K562 (cell line): ENCODE data around the gene TBC1D12. TPM values are rescaled to one million over a fixed set of nuclear protein-coding genes. Genes with fewer than 3 reads are reported as not detected.
A peak's percentile ranks its signal among the peaks of the same experiment; 100 is the strongest.

ENCODE experiments used
- BHLHE40 ChIP-seq: IDR thresholded peaks from 2 replicates; pipeline ENCODE4 v1.6.1; 2011; ENCODE audit warnings: low read length, improper control_type of control experiment
- ETV1 ChIP-seq: fragments of 450-650 bp; conservative IDR thresholded peaks from 2 replicates; pipeline ENCODE4 v1.6.1; 2016; ENCODE audit warnings: missing genetic modification characterization, control low read depth, low read depth, missing compliant biosample characterization
- KDM5B ChIP-seq: fragments of 200-600 bp; sonication (generic); IDR thresholded peaks from 2 replicates; pipeline ENCODE4 v1.6.1; 2012; ENCODE audit warnings: low read depth, mild to moderate bottlenecking, moderate library complexity, low read length, control low read depth, inconsistent platforms; ENCODE audit not compliant: insufficient replicate concordance
- KLF16 ChIP-seq: IDR thresholded peaks from 2 replicates; pipeline ENCODE4 v1.6.1; 2016; ENCODE audit warnings: antibody characterized with exemption
- MBD1 ChIP-seq: fragments of 250-450 bp; sonication (Bioruptor Pico); IDR thresholded peaks from 2 replicates; pipeline ENCODE4 v1.8.0; 2022; ENCODE audit warnings: inconsistent platforms
- POLR2G ChIP-seq: fragments of 200-400 bp; formaldehyde crosslinking; IDR thresholded peaks from 2 replicates; pipeline ENCODE4 v1.6.1; 2017; ENCODE audit warnings: low read depth, mild to moderate bottlenecking, antibody characterized with exemption, low read length, moderate library complexity
- RBM15 ChIP-seq: fragments of 200-400 bp; formaldehyde crosslinking; IDR thresholded peaks from 2 replicates; pipeline ENCODE4 v1.6.1; 2018; ENCODE audit warnings: mild to moderate bottlenecking, low read length, moderate library complexity; ENCODE audit not compliant: insufficient read depth
- RCOR1 ChIP-seq, 2 experiments: IDR thresholded peaks; 2 replicates each; pipeline ENCODE4 v1.6.1; 2012; ENCODE audit warnings: low read depth in 2 of 2, low read length in 2 of 2, borderline replicate concordance in 1 of 2, improper control_type of control experiment in 1 of 2
- RFX5 ChIP-seq: IDR thresholded peaks from 2 replicates; pipeline ENCODE4 v1.6.1; 2011; ENCODE audit warnings: low read depth, mild to moderate bottlenecking, improper control_type of control experiment, low read length
- SPI1 ChIP-seq: IDR thresholded peaks from 2 replicates; pipeline ENCODE4 v1.6.1; 2011; ENCODE audit warnings: low read depth, low read length, control low read depth, borderline replicate concordance
- TBP ChIP-seq: optimal IDR thresholded peaks from 2 replicates; pipeline ENCODE3; 2011; ENCODE audit warnings: low read depth, low read length, improper control_type of control experiment
- YY1 ChIP-seq, 3 experiments: IDR thresholded peaks; 2 replicates each; pipeline ENCODE4 v1.6.1; 2011; ENCODE audit warnings: low read length in 2 of 3, mild to moderate bottlenecking in 2 of 3, moderate library complexity in 2 of 3, borderline replicate concordance in 1 of 3, control low read depth in 1 of 3, low read depth in 1 of 3; ENCODE audit not compliant: insufficient read depth in 3 of 3, insufficient replicate concordance in 2 of 3, control insufficient read depth in 1 of 3, insufficient read length in 1 of 3; ENCODE audit errors: extremely low read depth in 1 of 3
- ZNF277 ChIP-seq: fragments of 250-450 bp; sonication (Bioruptor Pico); IDR thresholded peaks from 2 replicates; pipeline ENCODE4 v1.8.0; 2022; ENCODE audit warnings: inconsistent platforms, mild to moderate bottlenecking, moderate library complexity, borderline replicate concordance
- ZNF398 ChIP-seq: fragments of 250-450 bp; sonication (Bioruptor Pico); IDR thresholded peaks from 2 replicates; pipeline ENCODE4 v1.8.0; 2021; ENCODE audit warnings: moderate library complexity, mild to moderate bottlenecking, inconsistent platforms
- polyA plus RNA-seq, 8 experiments: library from polyadenylated mRNA; depleted of rRNA in 4 of 8; stranded (reverse) in 5 of 8; unstranded in 3 of 8; fragments of >200 nt; fragmentation: Nextera tagmentation in 2 of 8; fragmentation: Illumina TruSeq in 1 of 8; extraction: Ambion mirVana in 2 of 8; extraction: Trizol in 1 of 8; gene quantifications; 2 replicates each; pipeline versions ENCODE4 v1.2.1 to v1.2.3, GENCODE V29; 2011 to 2014; ENCODE audit warnings: inconsistent platforms in 1 of 8, missing spikeins in 1 of 8
- total RNA-seq, 7 experiments: library from RNA; depleted of rRNA in 6 of 7; stranded (reverse); fragments of >200 nt in 6 of 7; fragmentation: Illumina TruSeq in 2 of 7; extraction: Trizol in 2 of 7; gene quantifications; 2 replicates each; pipeline versions ENCODE4 v1.2.1 to v1.2.3, GENCODE V29; 2011 to 2021; ENCODE audit warnings: low replicate concordance in 1 of 7
- TF ChIP-seq, protein P1 (sequence below): fragments of 450-650 bp; formaldehyde crosslinking; conservative IDR thresholded peaks from 2 replicates; pipeline ENCODE4 v1.4.0; 2022; ENCODE audit warnings: mild to moderate bottlenecking, missing genetic modification characterization
- TF ChIP-seq, protein P2 (sequence below): sonication (generic); formaldehyde crosslinking; IDR thresholded peaks from 2 replicates; pipeline ENCODE4 v1.9.0; 2022; ENCODE audit warnings: mild to moderate bottlenecking, missing genetic modification reagents

The TBC1D12 gene
- total and polyA plus RNA-seq, 9 of the 15 experiments (the other 6 are each of a cell fraction or from before 2014, with no cell fraction given): 2.1 to 6.7 (median 3.9) TPM

DNA sequence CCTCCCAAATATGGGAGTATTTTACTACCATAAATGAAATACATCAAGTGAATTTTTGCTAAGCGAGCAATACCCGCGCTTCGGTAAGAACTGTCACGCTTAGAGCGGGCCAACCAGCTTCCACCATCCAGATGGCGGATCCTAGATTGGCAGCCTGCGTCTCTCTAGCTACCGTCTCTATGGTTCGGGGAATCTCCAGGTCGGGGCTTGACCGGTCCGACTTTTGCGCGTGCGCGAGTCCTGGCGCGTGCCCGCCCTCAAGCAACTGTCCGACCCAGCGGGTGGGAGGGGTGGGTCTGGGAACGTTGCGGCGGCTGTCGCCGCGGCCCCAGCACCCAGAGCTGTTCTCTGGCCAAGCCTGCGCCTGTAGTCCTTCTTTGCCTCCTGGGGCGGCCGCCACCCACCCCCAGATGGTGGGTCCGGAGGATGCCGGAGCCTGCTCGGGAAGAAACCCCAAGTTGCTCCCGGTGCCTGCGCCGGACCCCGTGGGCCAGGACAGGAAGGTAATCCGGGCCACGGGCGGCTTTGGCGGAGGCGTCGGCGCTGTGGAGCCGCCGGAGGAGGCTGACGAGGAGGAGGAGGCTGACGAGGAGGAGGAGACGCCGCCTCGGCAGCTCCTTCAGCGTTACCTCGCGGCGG lies at the start of gene TBC1D12 (continued):
- TF ChIP-seq ZNF277 (no peak), RFX5 (no peak), BHLHE40 (0 out of 2 replicates have a peak, but pooled peaks have one; percentile 5), ZNF398 (CRISPR knock-in tag) (no peak), YY1 (IDR thresholded peaks at IDR 0.05; ENCODE audit: borderline replicate concordance in 1 of 3, control insufficient read depth in 1 of 3, extremely low read depth in 1 of 3, insufficient read depth in 3 of 3, insufficient read length in 1 of 3, insufficient replicate concordance in 2 of 3, low read depth in 1 of 3, low read length in 2 of 3) (peak in 1 of 3 experiments; percentile 23), RCOR1 (IDR thresholded peaks at IDR 0.05; ENCODE audit: borderline replicate concordance in 1 of 2, low read depth in 2 of 2, low read length in 2 of 2) (0 out of 4 replicates have a peak, but pooled peaks of 1 of the 2 experiments have one; percentile 38), KLF16 (no peak), POLR2G (peak; percentile 89), KDM5B (peak; percentile 23), ETV1 (tag) (0 out of 2 replicates have a peak, but pooled peaks have one; percentile 6), SPI1 (no peak), TBP (peak; percentile 47), MBD1 (CRISPR knock-in tag) (no peak), RBM15 (no peak)
- TF ChIP-seq, protein P1, sequence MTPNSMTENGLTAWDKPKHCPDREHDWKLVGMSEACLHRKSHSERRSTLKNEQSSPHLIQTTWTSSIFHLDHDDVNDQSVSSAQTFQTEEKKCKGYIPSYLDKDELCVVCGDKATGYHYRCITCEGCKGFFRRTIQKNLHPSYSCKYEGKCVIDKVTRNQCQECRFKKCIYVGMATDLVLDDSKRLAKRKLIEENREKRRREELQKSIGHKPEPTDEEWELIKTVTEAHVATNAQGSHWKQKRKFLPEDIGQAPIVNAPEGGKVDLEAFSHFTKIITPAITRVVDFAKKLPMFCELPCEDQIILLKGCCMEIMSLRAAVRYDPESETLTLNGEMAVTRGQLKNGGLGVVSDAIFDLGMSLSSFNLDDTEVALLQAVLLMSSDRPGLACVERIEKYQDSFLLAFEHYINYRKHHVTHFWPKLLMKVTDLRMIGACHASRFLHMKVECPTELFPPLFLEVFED (CRISPR knock-in tag): no peak
- TF ChIP-seq, protein P2, sequence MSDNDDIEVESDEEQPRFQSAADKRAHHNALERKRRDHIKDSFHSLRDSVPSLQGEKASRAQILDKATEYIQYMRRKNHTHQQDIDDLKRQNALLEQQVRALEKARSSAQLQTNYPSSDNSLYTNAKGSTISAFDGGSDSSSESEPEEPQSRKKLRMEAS: peak; percentile 20; the same call in 1 of the 2 replicates
